K562 (cell line): ENCODE data around the gene IRX2. TPM values are rescaled to one million over a fixed set of nuclear protein-coding genes. Genes with fewer than 3 reads are reported as not detected.

Source experiments
- ATAC-seq: fragments of 200-7000 bp; cut with Tn5 transposase; 3 replicates; pipeline ENCODE4 v1.9.1; 2020; ENCODE audit warnings: moderate library complexity
- BruUV-seq: library from RNA; stranded (reverse); fragments of 400-500 nt; replicated peaks from 2 replicates; lab custom pipeline; 2021; lab: Mats Ljungman, UMichigan
- CTCF ChIA-PET: fragments of 300-600 bp; formaldehyde crosslinking; extraction: SDS; loops from one replicate; lab custom pipeline; 2021; ENCODE audit warnings: low intra/inter-chr PET ratio; lab: Yijun Ruan, JAX
- POLR2A ChIA-PET: fragments of 300-600, 350-650 bp; sonication (Branson Sonifier 250); formaldehyde crosslinking; extraction: SDS; loops from one replicate; lab custom pipeline; 2021; ENCODE audit warnings: antibody characterized with exemption, inconsistent platforms; lab: Yijun Ruan, JAX
- DNase-seq, 4 experiments: peaks; one replicate each; pipeline versions ENCODE4 v3.0.0 to v3.0.0-alpha.2; 2011 to 2018; ENCODE audit warnings: low spot score in 3 of 4, mixed read lengths in 3 of 4; ENCODE audit errors: extremely low read depth in 1 of 4
- FAIRE-seq: peaks from 2 replicates; lab custom pipeline; 2011; peaks lifted over from hg19 to GRCh38; lab: Jason Lieb, UNC
- H2AFZ ChIP-seq: 2 replicates; pipeline ENCODE4 v1.6.0; 2011; ENCODE audit warnings: low read depth, low read length, control low read depth, inconsistent platforms
- H3K27ac ChIP-seq: fragments of 200-600 bp; 3 replicates; pipeline ENCODE4 v1.8.0; 2011; ENCODE audit warnings: low read depth, mild to moderate bottlenecking, control low read depth, inconsistent platforms, low read length, moderate library complexity, mixed read lengths; ENCODE audit errors: extremely low read depth
- H3K27me3 ChIP-seq, 2 experiments: fragments of 300-600 bp in 1 of 2; 2 replicates in 1 of 2; 3 replicates in 1 of 2; pipeline versions ENCODE4 v1.6.0 to v1.8.0; 2011; ENCODE audit warnings: inconsistent platforms in 2 of 2, low read length in 2 of 2, mild to moderate bottlenecking in 1 of 2, mixed read lengths in 1 of 2, moderate library complexity in 1 of 2; ENCODE audit not compliant: control insufficient read depth in 2 of 2, insufficient read depth in 2 of 2
- H3K36me3 ChIP-seq: fragments of 300-600 bp; 3 replicates; pipeline ENCODE4 v1.8.0; 2011; ENCODE audit warnings: mild to moderate bottlenecking, low read length, inconsistent platforms; ENCODE audit not compliant: control insufficient read depth, insufficient read depth
- H3K4me1 ChIP-seq, 2 experiments: fragments of 200-600 bp in 1 of 2; replicated peaks in 1 of 2; 2 replicates in 1 of 2; 3 replicates in 1 of 2; pipeline versions ENCODE4 v1.5.1 to v1.8.0; 2011; ENCODE audit warnings: inconsistent platforms in 2 of 2, low read length in 2 of 2, mild to moderate bottlenecking in 1 of 2, mixed read lengths in 1 of 2, moderate library complexity in 1 of 2; ENCODE audit not compliant: control insufficient read depth in 2 of 2, insufficient read depth in 2 of 2
- H3K4me2 ChIP-seq: 2 replicates; pipeline ENCODE4 v1.6.1; 2011; ENCODE audit warnings: low read length, control low read depth, inconsistent platforms, mixed read lengths; ENCODE audit not compliant: insufficient read depth
- H3K4me3 ChIP-seq: fragments of 200-600 bp; sonication (generic), shearing (Covaris generic); 2 replicates; pipeline ENCODE4 v1.5.1; 2016; ENCODE audit warnings: control low read depth, inconsistent platforms
- H3K79me2 ChIP-seq: fragments of 200-600 bp; 3 replicates; pipeline ENCODE4 v1.8.0; 2011; ENCODE audit warnings: low read length, inconsistent platforms; ENCODE audit not compliant: control insufficient read depth, insufficient read depth
- H3K9ac ChIP-seq, 2 experiments: 2 replicates each; pipeline versions ENCODE4 v1.6.0 to v1.6.1; 2011; ENCODE audit warnings: low read depth in 2 of 2, low read length in 2 of 2, control low read depth in 1 of 2, inconsistent platforms in 1 of 2, mild to moderate bottlenecking in 1 of 2, mixed read lengths in 1 of 2; ENCODE audit not compliant: insufficient read depth in 1 of 2
- H3K9me1 ChIP-seq: one replicate; pipeline ENCODE4 v1.6.0; 2011; ENCODE audit warnings: inconsistent platforms, mild to moderate bottlenecking, low read length, moderate library complexity; ENCODE audit not compliant: control insufficient read depth, insufficient read depth
- H3K9me3 ChIP-seq: replicated peaks from 2 replicates; pipeline ENCODE4 v1.5.1; 2011; ENCODE audit warnings: low read depth, low read length, inconsistent platforms; ENCODE audit not compliant: control insufficient read depth, insufficient read depth
- H4K20me1 ChIP-seq: replicated peaks from 2 replicates; pipeline ENCODE4 v1.6.1; 2011; ENCODE audit warnings: low read length, inconsistent platforms, mixed read lengths; ENCODE audit not compliant: control insufficient read depth, insufficient read depth
- BCL6 ChIP-seq: fragments of 250-450 bp; sonication (Bioruptor Pico); IDR thresholded peaks from 2 replicates; pipeline ENCODE4 v1.4.0; 2020
- CBFB ChIP-seq: sonication (generic); formaldehyde crosslinking; IDR thresholded peaks from 2 replicates; pipeline ENCODE4 v1.4.0; 2020; ENCODE audit warnings: mild to moderate bottlenecking, missing genetic modification reagents
- GATAD2A ChIP-seq: fragments of 450-650 bp; IDR thresholded peaks from 2 replicates; pipeline ENCODE4 v1.6.1; 2017
- RBFOX2 ChIP-seq: fragments of 200-400 bp; formaldehyde crosslinking; IDR thresholded peaks from 2 replicates; pipeline ENCODE4 v1.6.1; 2017; ENCODE audit warnings: low read depth, mild to moderate bottlenecking, low read length, moderate library complexity
- SPI1 ChIP-seq: IDR thresholded peaks from 2 replicates; pipeline ENCODE4 v1.6.1; 2011; ENCODE audit warnings: low read depth, low read length, control low read depth, borderline replicate concordance
- TEAD4 ChIP-seq, 2 experiments: sonication (generic) in 1 of 2; formaldehyde crosslinking in 1 of 2; IDR thresholded peaks; 2 replicates each; pipeline versions ENCODE4 v1.6.1 to v1.8.0; 2012 to 2022; ENCODE audit warnings: borderline replicate concordance in 1 of 2, inconsistent platforms in 1 of 2, low read length in 1 of 2, mild to moderate bottlenecking in 1 of 2, missing genetic modification reagents in 1 of 2
- XRCC5 ChIP-seq: fragments of 200-400 bp; formaldehyde crosslinking; IDR thresholded peaks from 2 replicates; pipeline ENCODE4 v1.6.1; 2017; ENCODE audit warnings: low read depth, mild to moderate bottlenecking, low read length
- WGBS: fragments of 100-300 bp; shearing (Covaris generic); methylation state at CpG from one replicate; pipeline ENCODE4 v1.1.6; 2016; ENCODE audit warnings: low coverage, mixed read lengths; ENCODE audit not compliant: insufficient coverage; ENCODE audit errors: missing lambda C conversion rate; 5-methylcytosine and 5-hydroxymethylcytosine counted together
- in situ Hi-C: fragments of 300-500 bp; cut with MboI; formaldehyde crosslinking; loops from 4 replicates; pipeline ENCODE4 v1.15.0; 2018; ENCODE audit warnings: inconsistent platforms, mixed read lengths
- intact Hi-C: fragments of 100-400 bp; cut with micrococcal nuclease; formaldehyde crosslinking; loops from 2 replicates; pipeline ENCODE4 v1.14.2; 2022
- polyA plus RNA-seq, 8 experiments: library from polyadenylated mRNA; depleted of rRNA in 4 of 8; stranded (reverse) in 5 of 8; unstranded in 3 of 8; fragments of >200 nt; fragmentation: Nextera tagmentation in 2 of 8; fragmentation: Illumina TruSeq in 1 of 8; extraction: Ambion mirVana in 2 of 8; extraction: Trizol in 1 of 8; gene quantifications; 2 replicates each; pipeline versions ENCODE4 v1.2.1 to v1.2.3, GENCODE V29; 2011 to 2014; ENCODE audit warnings: inconsistent platforms in 1 of 8, missing spikeins in 1 of 8
- total RNA-seq, 7 experiments: library from RNA; depleted of rRNA in 6 of 7; stranded (reverse); fragments of >200 nt in 6 of 7; fragmentation: Illumina TruSeq in 2 of 7; extraction: Trizol in 2 of 7; gene quantifications; 2 replicates each; pipeline versions ENCODE4 v1.2.1 to v1.2.3, GENCODE V29; 2011 to 2021; ENCODE audit warnings: low replicate concordance in 1 of 7
- TF ChIP-seq, protein P1 (sequence below): IDR thresholded peaks from 2 replicates; pipeline ENCODE4 v1.6.1; 2014; ENCODE audit warnings: antibody characterized with exemption
- TF ChIP-seq, protein P2 (sequence below): fragments of 450-650 bp; formaldehyde crosslinking; IDR thresholded peaks from 2 replicates; pipeline ENCODE4 v1.4.0; 2020; ENCODE audit warnings: mild to moderate bottlenecking
- TF ChIP-seq, protein P3 (sequence below): fragments of 450-650 bp; IDR thresholded peaks from 2 replicates; pipeline ENCODE4 v1.6.1; 2016

IRX2 gene
- total and polyA plus RNA-seq, 9 of the 15 experiments (the other 6 are each of a cell fraction or from before 2014, with no cell fraction given) = 0.13 TPM; not detected in 8

DNA sequence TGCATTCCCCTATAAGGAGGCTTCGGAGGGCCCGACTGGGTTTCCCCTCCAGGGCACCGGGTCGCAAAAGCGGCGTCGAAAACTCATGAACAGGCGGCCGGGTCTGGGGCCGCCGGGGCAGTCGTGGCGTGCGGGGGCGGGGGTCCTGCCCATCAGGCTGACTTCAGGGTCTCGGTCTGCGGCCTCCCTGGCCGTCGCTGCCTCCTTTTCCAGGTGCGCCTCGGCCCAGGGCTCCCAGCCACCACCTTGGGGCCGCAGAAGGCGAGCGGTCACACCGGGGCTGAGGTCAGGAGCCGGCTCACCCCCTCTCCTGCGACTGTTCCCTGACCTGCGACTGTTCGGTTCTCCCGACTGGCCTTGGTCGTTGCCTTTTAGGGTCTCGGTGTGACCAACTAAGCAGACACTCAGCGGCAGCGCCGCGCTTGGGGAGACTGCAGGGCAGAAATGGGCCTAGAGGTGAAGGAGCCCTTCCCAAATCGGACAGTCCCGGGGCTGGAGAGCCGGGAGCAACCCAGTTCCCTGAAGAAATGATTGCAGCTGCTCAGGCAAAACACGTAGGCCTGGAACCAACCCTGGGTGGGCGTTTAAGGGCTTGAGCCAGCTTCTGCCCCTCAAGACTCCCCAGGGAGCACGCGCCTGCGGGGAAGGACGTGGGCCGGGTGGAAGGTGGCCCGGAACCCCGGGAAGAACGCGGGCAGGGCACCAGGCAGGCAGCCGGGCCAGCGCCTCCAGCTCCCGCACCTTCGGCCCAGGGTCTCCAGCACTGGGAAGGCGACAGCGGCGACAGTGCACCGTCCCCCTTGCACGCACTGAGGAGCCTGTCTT is 11.2 kb downstream of the IRX2 start:
- Histone ChIP-seq H3K9me1 (no peaks in the 10 kb centered on the region), H3K4me1 (peaks cover 0 to 13% of the 10 kb centered on the region in 2 experiments; a peak in 1 of 5 replicates), H3K4me2 (no peak overlapping the region), H3K27ac (no peak overlapping the region), H2AFZ (no peak overlapping the region), H4K20me1 (no peaks in the 10 kb centered on the region), H3K27me3 (peaks cover 27 to 45% of the 10 kb centered on the region in 2 experiments), H3K9me3 (no peaks in the 10 kb centered on the region), H3K9ac (no peak overlapping the region), H3K36me3 (no peaks in the 10 kb centered on the region), H3K4me3 (no peak overlapping the region), H3K79me2 (no peaks in the 10 kb centered on the region)
- peak; percentile 23; the same call in 2 of the 3 replicates for ATAC-seq
- no TSS peak for BruUV-seq
- intact Hi-C loops (no loop called here), in situ Hi-C loops (no loop called here)
- POLR2A ChIA-PET = no interaction called here
- CTCF ChIA-PET = no interaction called here
- DNase-seq = no peak
- no peak for TF ChIP-seq RBFOX2
- no peak for FAIRE-seq
- 5% methylated on average over 49 of the region's 59 CpGs for WGBS

DNA sequence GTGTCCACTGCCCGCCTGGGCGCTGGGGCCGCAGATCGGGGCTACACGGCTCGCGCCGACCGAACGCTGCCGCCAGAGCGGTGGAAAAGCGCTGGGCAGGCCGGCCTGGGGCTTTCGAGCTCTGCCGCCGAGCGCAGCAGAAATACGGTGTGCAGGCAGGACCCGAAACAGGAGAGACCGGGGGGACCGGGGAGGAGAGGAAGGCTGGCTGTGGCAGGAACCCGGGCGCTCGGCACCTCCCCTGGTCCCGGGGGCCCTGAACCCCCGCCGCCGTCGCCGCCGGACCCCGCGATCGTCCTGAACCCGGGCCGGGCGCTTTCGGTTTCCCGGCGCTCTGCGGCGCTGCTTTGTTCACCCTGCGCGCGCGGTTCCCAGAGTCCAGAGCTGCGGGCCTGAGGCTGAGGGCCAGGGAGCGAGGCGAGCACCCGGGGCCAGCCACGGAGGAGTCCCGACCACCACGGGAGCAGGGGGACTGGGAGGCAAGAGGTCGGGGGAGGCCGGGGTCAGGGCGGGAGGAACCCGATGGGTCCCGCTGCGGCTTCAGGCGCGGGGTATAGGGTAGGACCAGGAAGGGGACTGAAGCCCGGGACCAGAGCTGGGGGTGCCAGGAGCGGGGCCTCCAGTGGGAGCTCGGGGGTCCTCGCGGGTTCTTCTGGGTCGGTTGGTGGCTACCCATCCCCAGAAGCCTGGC is 12.0 kb downstream of the IRX2 start:
- DNase-seq (no peak), ATAC-seq (peak; percentile 22; the same call in 2 of the 3 replicates), FAIRE-seq (no peak)
- Histone ChIP-seq H3K27ac (no peak overlapping the region), H4K20me1 (no peaks in the 10 kb centered on the region), H3K27me3 (peaks cover 27 to 45% of the 10 kb centered on the region in 2 experiments), H3K9me1 (no peaks in the 10 kb centered on the region), H3K79me2 (no peaks in the 10 kb centered on the region), H3K9ac (no peak overlapping the region), H3K4me3 (no peak overlapping the region), H3K4me1 (peaks cover 0 to 13% of the 10 kb centered on the region in 2 experiments; a peak in 1 of 5 replicates), H3K4me2 (no peak overlapping the region), H2AFZ (no peak overlapping the region), H3K36me3 (no peaks in the 10 kb centered on the region), H3K9me3 (no peaks in the 10 kb centered on the region)
- in situ Hi-C loops (no loop called here), intact Hi-C loops (no loop called here)
- no TSS peak for BruUV-seq
- ChIA-PET CTCF (no interaction called here), POLR2A (no interaction called here)
- WGBS = 6% methylated on average over 61 of the region's 68 CpGs
- TF ChIP-seq, protein P1, sequence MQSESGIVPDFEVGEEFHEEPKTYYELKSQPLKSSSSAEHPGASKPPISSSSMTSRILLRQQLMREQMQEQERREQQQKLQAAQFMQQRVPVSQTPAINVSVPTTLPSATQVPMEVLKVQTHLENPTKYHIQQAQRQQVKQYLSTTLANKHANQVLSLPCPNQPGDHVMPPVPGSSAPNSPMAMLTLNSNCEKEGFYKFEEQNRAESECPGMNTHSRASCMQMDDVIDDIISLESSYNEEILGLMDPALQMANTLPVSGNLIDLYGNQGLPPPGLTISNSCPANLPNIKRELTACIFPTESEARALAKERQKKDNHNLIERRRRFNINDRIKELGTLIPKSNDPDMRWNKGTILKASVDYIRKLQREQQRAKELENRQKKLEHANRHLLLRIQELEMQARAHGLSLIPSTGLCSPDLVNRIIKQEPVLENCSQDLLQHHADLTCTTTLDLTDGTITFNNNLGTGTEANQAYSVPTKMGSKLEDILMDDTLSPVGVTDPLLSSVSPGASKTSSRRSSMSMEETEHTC = no peak
- TF ChIP-seq GATAD2A (no peak), XRCC5 (no peak), TEAD4 (IDR thresholded peaks at IDR 0.05; ENCODE audit: low read length) (no peak), TEAD4 (CRISPR knock-in tag; IDR thresholded peaks at IDR 0.05; ENCODE audit: borderline replicate concordance) (no peak), CBFB (CRISPR knock-in tag) (no peak), SPI1 (no peak), BCL6 (CRISPR knock-in tag) (no peak)
- TF ChIP-seq, protein P2, sequence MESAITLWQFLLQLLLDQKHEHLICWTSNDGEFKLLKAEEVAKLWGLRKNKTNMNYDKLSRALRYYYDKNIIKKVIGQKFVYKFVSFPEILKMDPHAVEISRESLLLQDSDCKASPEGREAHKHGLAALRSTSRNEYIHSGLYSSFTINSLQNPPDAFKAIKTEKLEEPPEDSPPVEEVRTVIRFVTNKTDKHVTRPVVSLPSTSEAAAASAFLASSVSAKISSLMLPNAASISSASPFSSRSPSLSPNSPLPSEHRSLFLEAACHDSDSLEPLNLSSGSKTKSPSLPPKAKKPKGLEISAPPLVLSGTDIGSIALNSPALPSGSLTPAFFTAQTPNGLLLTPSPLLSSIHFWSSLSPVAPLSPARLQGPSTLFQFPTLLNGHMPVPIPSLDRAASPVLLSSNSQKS = no peak
- TF ChIP-seq, protein P3, sequence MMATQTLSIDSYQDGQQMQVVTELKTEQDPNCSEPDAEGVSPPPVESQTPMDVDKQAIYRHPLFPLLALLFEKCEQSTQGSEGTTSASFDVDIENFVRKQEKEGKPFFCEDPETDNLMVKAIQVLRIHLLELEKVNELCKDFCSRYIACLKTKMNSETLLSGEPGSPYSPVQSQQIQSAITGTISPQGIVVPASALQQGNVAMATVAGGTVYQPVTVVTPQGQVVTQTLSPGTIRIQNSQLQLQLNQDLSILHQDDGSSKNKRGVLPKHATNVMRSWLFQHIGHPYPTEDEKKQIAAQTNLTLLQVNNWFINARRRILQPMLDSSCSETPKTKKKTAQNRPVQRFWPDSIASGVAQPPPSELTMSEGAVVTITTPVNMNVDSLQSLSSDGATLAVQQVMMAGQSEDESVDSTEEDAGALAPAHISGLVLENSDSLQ = no peak
